A673 (cell line): ENCODE measurements around the gene MLH3.

Source experiments
- EZH2 ChIP-seq: fragments of 200-600 bp; sonication (generic); IDR thresholded peaks from 2 replicates; pipeline ENCODE4 v1.6.1; 2017; ENCODE audit warnings: borderline replicate concordance, low read depth, mild to moderate bottlenecking, mixed read lengths, antibody characterized with exemption, low read length; ENCODE audit not compliant: poor library complexity, severe bottlenecking
- TF ChIP-seq, protein P1 (sequence below): fragments of 300-800, 200-600 bp; sonication (generic); conservative IDR thresholded peaks from 2 replicates; pipeline ENCODE4 v1.5.1; 2017; ENCODE audit warnings: low read depth, mild to moderate bottlenecking, antibody characterized with exemption, low read length, moderate library complexity, mixed read lengths

DNA sequence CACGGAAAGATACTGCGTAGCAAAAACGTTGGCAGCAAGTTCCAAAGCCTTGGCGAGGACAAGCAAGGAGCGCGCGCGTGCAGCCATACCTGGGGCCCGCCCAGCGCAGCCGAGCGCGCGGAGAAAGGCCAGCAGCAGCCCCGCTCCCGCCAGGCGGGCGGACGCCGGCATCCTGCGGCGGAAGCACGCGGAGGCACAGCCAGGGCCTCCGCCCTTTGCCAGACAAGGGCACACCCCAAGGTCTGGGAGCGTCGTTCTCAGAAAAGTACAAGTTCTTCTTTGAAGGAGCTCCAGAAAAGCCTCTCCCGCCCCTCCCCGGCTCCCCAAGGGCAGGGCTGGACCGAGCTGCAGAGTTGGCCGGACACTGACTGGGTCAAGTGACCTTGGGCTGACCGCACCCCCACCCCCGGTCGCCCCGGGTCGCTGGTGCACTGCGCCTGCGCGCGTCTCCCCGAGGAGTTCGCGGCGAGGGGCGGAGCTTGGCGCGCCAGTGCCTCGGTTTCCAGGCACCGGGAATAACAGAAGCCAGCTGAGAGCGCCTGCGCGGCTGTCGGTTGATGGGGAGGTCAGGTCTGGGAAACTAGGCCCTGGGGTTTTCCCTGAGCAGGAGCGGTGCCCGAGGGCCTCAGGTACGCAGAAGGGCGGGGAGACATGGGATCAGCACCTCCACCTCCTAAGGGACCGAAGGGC lies 18.0 kb upstream of the MLH3 start, which contains the start of gene ZC2HC1C:
- TF ChIP-seq, protein P1, sequence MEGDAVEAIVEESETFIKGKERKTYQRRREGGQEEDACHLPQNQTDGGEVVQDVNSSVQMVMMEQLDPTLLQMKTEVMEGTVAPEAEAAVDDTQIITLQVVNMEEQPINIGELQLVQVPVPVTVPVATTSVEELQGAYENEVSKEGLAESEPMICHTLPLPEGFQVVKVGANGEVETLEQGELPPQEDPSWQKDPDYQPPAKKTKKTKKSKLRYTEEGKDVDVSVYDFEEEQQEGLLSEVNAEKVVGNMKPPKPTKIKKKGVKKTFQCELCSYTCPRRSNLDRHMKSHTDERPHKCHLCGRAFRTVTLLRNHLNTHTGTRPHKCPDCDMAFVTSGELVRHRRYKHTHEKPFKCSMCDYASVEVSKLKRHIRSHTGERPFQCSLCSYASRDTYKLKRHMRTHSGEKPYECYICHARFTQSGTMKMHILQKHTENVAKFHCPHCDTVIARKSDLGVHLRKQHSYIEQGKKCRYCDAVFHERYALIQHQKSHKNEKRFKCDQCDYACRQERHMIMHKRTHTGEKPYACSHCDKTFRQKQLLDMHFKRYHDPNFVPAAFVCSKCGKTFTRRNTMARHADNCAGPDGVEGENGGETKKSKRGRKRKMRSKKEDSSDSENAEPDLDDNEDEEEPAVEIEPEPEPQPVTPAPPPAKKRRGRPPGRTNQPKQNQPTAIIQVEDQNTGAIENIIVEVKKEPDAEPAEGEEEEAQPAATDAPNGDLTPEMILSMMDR: no peak
- no peak for TF ChIP-seq EZH2
